Left forelimb (tissue), 1 donor: ENCODE data around the gene PRXL2B.
"Not testable (repeated sequence)": the region's sequence is repeated elsewhere in the genome, so short reads cannot be mapped to it uniquely, and the experiment has no call there.

Experiments used
- DNase-seq: peaks from one replicate; pipeline ENCODE4 v3.0.0-alpha.2; 2018; ENCODE audit warnings: low spot score

Gene PRXL2B

DNA sequence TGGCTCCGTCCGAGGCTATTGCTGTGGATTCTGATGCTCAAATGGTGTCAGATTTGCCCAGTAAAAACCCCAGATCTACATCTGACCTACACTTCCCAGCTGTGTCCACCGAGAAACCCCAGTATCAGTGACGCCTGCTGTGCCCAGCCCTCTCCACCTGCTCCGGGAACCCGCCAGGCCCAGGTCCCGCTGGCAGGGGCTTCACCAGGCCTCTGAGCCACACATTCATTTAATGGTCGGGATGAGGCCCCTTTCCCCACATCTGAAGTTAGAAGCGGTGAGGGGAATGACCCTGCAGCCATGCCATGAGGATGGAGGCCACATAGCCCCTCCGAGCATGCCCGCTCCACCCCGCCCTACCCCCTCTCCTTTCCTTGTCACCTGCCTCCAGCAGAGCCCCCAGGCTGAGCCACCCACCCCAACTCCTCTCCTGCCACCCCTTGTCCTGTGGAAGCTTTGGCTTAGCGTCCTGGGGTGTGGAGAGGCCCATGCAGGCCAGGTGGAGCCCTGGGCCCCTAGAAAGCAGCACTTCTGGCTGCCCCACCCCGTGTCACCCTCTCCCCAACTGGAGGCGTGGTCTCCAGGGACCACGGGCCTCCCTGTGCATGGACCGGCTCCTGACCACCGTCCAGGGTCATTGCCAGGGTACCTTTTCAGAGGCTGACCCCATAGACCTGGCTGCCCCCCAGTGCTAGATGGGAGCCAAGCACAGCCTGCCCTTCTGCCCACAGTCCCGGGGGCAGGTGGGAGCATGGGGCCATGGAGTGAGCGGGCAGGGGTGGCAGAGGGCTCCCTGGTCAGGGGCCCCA, 22.4 kb upstream of the PRXL2B start:
- DNase-seq = no peak

- DNase-seq = no peak
These were observed 21.7 kb upstream of the PRXL2B start for GRCh38 chr1:2564815-2565374.

- DNase-seq = no peak
These were observed 20.2 kb upstream of the PRXL2B start for GRCh38 chr1:2566101-2567045.

- no peak for DNase-seq
These were observed 19.4 kb upstream of the PRXL2B start for GRCh38 chr1:2567083-2567679.

- DNase-seq = not testable (repeated sequence)
These were observed 18.3 kb upstream of the PRXL2B start for GRCh38 chr1:2568187-2568816.

GRCh38 chr1:2569060-2569459, 17.5 kb upstream of the PRXL2B start:
- no peak for DNase-seq

- not testable (repeated sequence) for DNase-seq
These were observed 16.9 kb upstream of the PRXL2B start for GRCh38 chr1:2569703-2570102.

DNA sequence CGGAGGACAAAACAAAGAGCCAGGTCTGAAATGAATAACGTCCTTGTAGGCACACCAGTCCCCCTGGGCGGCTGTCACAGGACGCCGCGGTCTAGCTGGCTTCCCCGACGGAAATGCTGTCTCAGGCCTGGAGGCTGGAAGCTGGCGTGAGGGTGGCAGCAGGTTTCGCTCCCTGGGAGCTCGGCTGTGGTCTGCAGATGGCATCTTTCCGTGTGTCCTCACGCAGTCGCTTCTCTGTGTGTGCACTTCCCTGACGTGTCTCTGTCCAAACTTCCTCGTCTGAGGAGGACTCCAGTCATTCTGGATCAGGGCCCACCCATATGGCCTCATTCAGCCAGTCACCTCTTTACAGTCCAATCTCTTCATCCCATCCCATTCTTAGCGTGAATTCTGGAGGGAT, 16.2 kb upstream of the PRXL2B start:
- no peak for DNase-seq

- no peak for DNase-seq
These were observed 15.2 kb upstream of the PRXL2B start for GRCh38 chr1:2571348-2571747.

DNA sequence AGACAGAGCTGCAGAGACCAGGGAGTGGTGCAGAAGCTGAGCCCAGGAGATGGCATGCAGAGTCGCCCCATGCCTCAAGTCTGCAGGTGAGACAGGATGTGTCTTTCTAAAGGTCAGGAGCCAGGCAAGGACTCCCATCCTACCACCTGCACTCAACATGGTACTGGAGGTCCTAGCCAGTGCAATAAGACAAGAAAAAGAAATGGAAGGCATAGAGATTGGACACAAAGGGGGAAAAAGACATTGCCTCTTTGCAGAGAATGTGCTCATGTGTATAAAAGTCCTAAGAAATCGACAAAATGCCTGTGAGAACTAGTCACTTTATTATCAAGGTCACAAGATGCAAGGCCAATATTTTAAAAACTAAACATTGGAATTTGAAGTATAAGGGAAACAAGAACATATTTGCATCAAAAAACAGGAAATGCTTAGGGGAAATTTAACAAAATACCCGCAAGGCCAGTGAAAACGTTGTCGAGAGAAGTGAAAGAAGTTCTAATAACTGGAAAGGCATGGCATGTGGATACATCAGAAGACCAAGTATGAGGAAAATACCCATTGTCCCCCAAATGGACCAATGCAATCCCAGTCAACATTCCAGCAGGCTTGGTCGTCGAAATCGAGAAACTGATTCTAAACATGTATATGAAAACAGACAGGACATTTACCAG, 13.2 kb upstream of the PRXL2B start:
- no peak for DNase-seq

DNA sequence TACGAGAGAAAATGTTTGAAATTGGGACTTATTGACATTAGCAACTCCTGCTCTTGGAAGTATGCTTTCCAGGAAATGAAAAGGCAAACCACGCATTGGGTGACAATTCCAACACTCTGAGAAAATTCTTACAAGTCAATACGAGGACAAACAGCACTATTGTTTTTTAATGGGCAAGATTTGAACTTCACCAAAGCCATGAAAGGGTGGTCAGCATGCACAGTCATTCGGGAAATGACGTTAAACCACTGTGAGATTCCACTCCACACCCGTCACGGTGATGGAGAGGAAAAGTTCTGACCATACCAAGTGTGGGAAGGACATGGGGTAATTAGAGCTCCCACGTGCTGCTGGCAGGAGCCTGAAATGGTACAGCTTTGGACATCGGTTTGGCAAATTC, 12.2 kb upstream of the PRXL2B start:
- DNase-seq = no peak

- DNase-seq = no peak
These were observed 10.5 kb upstream of the PRXL2B start for GRCh38 chr1:2575801-2576663.

DNA sequence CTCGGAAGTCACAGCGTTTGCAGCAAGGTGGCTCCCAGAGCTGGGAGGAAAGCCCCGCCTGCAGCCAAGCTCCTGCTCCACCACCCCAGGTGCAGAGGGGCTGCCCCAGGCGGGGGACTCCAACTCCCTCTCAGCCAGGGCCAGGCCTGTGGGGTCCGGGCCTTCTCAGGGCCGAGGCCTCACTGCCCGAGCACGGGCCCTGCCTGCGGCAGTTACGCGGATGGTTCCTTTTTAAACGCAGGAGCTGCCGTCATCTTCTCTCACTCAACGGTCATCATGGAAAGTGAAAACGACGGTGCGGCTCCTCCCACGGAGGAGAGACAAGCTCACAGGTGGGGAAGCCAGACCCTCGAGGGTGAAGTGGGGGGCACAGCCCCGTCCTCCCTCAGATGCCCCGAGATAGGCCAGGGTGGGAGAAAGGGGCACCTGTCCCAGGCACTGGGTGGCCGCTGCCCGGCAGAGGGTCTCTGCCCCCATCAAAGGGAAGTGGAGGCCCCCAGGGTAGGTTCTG, 9.0 kb upstream of the PRXL2B start:
- DNase-seq = not testable (repeated sequence)

DNA sequence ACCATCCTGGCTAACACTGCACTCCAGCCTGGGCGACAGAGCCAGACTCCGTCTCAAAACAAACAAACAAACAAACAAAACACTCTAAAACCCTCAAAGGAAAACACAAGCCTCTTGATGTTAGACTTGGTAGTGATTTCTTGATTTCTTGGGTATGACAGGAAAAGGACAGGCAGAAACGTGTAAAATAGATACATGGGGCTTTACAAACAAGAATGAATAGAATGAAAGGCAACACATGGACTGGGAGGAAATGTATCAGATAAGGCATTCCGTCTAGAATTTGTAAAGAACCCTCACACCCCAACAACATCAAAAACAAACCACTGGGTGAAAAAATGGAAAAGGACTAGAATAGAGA, 7.8 kb upstream of the PRXL2B start:
- DNase-seq = no peak

- DNase-seq = no peak
These were observed 5.9 kb upstream of the PRXL2B start for GRCh38 chr1:2580691-2581090.

GRCh38 chr1:2582391-2582790, 4.2 kb upstream of the PRXL2B start:
- no peak for DNase-seq

DNA sequence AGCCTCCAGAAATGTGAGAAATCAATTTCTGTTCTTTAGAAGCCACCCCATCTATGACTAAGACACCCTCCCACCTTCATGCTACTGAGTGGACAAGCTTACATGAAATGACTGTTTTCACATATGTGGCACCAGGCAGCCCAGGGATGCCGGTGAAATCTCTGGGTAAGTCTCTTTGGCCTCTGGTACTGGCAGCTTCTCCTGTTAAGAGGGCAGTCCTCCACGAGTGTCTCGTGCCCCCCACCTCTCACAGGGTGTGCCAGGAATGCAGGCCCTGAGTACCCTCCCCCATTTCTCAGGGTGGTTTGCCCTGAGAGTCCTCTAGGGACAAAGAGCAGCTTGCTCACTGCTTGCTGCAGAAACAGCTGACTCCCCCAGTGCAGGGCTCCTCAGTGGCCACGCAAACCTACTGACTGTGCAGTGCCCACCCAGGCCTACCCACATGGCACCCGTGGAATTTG, 3.2 kb upstream of the PRXL2B start:
- DNase-seq = no peak

DNA sequence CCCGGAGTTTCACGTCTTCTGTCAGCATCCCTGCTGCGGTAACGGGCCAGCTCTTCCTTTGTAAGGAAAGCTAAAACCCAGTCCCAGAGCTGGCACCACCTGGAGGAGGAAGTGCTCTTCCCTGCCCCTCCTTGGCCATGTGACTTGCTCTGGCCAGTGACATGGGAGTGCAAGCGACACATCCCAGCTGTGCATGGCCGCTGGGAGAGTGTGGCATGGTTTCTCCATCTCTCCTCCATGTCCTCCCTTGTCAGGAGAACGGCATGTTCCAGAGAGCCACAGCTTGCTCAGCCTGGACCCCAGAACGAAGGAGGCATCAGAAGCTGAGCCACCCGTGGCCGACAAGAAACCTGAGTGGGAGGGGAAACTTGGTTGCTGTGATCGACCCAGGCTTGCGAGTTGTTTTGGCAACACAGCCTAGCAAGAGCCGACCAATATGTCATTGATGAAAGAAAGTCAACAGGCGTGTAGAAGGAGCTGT, 2.7 kb upstream of the PRXL2B start:
- DNase-seq = no peak

- no peak for DNase-seq
These were observed 1.8 kb upstream of the PRXL2B start for GRCh38 chr1:2584686-2585317.
